Measurements from ENCODE around the gene CXCL5. TPM values are rescaled to one million over a fixed set of nuclear protein-coding genes. Genes with fewer than 3 reads are reported as not detected.

CXCL5 gene
- total RNA-seq, 1 experiment from 2014 or later: 0.10 TPM

- no peak for ATAC-seq
- Histone ChIP-seq H3K27me3 (ENCODE audit: control insufficient read depth, insufficient read depth, low read length) (peaks cover 4% of the 10 kb centered on the region; the same call in 1 of the 2 replicates), H3K9me3 (ENCODE audit: control insufficient read depth, insufficient read depth, low read depth, low read length) (no peaks in the 10 kb centered on the region), H3K36me3 (ENCODE audit: control insufficient read depth, insufficient read depth, low read length) (no peaks in the 10 kb centered on the region), H3K4me1 (ENCODE audit: control insufficient read depth, insufficient read depth, low read length) (no peaks in the 10 kb centered on the region), H3K27ac (ENCODE audit: low read length) (no peak overlapping the region), H3K4me3 (ENCODE audit: low read depth in 2 of 2, low read length in 2 of 2) (no peak overlapping the region)
- intact Hi-C loops (cut with micrococcal nuclease; ENCODE audit: unreplicated experiment): no loop called here
- BruUV-seq (replicated peaks): no TSS peak
- in situ Hi-C loops (cut with HindIII; ENCODE audit: low pct_unique_long_range_greater_than_20kb, low sequenced_read_pairs): no loop called here
- POLR2A ChIA-PET: no interaction called here
- TF ChIP-seq TCF7L2 (IDR thresholded peaks at IDR 0.05; ENCODE audit: low read depth, low read length): no peak
- no peak for TF ChIP-seq CTCF (IDR thresholded peaks at IDR 0.05)
- no peak for TF ChIP-seq SIN3A (IDR thresholded peaks at IDR 0.05; ENCODE audit: borderline replicate concordance, insufficient read depth, low read depth, low read length)
- TF ChIP-seq REST (IDR thresholded peaks at IDR 0.05; ENCODE audit: insufficient read depth in 1 of 2, low read depth in 2 of 2, low read length in 1 of 2): no peak
- no peak for TF ChIP-seq POLR2AphosphoS5 (IDR thresholded peaks at IDR 0.05; ENCODE audit: low read depth, low read length)
- no peak for DNase-seq (ENCODE audit: low read depth, low spot score)
- CTCF ChIA-PET: no interaction called here
These were observed 42.9 kb upstream of the CXCL5 start for GRCh38 chr4:74041418-74041817.

GRCh38 chr4:74039315-74039763, 40.9 kb upstream of the CXCL5 start:
- Histone ChIP-seq H3K4me3 (ENCODE audit: low read depth in 2 of 2, low read length in 2 of 2) (peak overlapping the region; percentile 50 to 87), H3K9me3 (ENCODE audit: control insufficient read depth, insufficient read depth, low read depth, low read length) (no peaks in the 10 kb centered on the region), H3K36me3 (ENCODE audit: control insufficient read depth, insufficient read depth, low read length) (no peaks in the 10 kb centered on the region), H3K4me1 (ENCODE audit: control insufficient read depth, insufficient read depth, low read length) (no peaks in the 10 kb centered on the region), H3K27me3 (ENCODE audit: control insufficient read depth, insufficient read depth, low read length) (peaks cover 4% of the 10 kb centered on the region; the same call in 1 of the 2 replicates), H3K27ac (ENCODE audit: low read length) (no peak overlapping the region)
- no peak for ATAC-seq
- BruUV-seq (replicated peaks): no TSS peak
- CTCF ChIA-PET: no interaction called here
- TF ChIP-seq TCF7L2 (IDR thresholded peaks at IDR 0.05; ENCODE audit: low read depth, low read length): no peak
- no peak for TF ChIP-seq SIN3A (IDR thresholded peaks at IDR 0.05; ENCODE audit: borderline replicate concordance, insufficient read depth, low read depth, low read length)
- no peak for TF ChIP-seq CTCF (IDR thresholded peaks at IDR 0.05)
- no peak for TF ChIP-seq POLR2AphosphoS5 (IDR thresholded peaks at IDR 0.05; ENCODE audit: low read depth, low read length)
- no peak for TF ChIP-seq REST (IDR thresholded peaks at IDR 0.05; ENCODE audit: insufficient read depth in 1 of 2, low read depth in 2 of 2, low read length in 1 of 2)
- in situ Hi-C loops (cut with HindIII; ENCODE audit: low pct_unique_long_range_greater_than_20kb, low sequenced_read_pairs) (no loop called here), intact Hi-C loops (cut with micrococcal nuclease; ENCODE audit: unreplicated experiment) (no loop called here)
- POLR2A ChIA-PET: interaction anchor here (0.6 kb wide), 1 partner anchor 16 kb away, joined by 4 read pairs; no protein-coding TSS in a partner anchor
- DNase-seq (ENCODE audit: low read depth, low spot score): no peak

Measured in Panc1 (cell line).